ENCODE results near the gene FGF6.

Gene FGF6

DNA sequence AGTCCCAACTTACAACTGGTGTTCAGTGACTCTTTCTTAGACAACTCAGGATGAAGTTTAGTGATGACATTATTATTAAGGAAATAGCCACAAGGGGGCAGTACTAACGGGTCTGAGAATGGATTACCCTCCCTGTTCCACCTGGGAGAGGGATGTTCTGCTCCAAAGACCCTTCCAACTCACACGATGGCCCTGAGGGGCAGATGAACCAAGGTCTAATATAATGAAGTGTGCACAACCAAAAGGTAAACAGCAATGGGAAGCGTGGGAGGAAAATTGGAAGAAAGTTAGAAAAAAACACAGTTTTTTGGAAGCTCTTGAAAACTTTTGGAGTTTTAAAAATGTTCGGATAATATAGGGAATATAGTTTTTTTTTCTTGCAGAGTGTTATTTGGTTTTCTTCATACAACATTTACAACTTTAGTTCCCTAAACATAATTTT, 24.0 kb downstream of the FGF6 start:
- DNase-seq (ENCODE audit: extremely low read depth, low read depth) = no peak
- H3K4me3 ChIP-seq (replicated peaks; ENCODE audit: low read depth, low read length) = no peak overlapping the region
- TF ChIP-seq, protein P1, sequence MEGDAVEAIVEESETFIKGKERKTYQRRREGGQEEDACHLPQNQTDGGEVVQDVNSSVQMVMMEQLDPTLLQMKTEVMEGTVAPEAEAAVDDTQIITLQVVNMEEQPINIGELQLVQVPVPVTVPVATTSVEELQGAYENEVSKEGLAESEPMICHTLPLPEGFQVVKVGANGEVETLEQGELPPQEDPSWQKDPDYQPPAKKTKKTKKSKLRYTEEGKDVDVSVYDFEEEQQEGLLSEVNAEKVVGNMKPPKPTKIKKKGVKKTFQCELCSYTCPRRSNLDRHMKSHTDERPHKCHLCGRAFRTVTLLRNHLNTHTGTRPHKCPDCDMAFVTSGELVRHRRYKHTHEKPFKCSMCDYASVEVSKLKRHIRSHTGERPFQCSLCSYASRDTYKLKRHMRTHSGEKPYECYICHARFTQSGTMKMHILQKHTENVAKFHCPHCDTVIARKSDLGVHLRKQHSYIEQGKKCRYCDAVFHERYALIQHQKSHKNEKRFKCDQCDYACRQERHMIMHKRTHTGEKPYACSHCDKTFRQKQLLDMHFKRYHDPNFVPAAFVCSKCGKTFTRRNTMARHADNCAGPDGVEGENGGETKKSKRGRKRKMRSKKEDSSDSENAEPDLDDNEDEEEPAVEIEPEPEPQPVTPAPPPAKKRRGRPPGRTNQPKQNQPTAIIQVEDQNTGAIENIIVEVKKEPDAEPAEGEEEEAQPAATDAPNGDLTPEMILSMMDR (IDR thresholded peaks at IDR 0.05; ENCODE audit: low read depth, low read length, missing control alignments) = peak; percentile 58

DNA sequence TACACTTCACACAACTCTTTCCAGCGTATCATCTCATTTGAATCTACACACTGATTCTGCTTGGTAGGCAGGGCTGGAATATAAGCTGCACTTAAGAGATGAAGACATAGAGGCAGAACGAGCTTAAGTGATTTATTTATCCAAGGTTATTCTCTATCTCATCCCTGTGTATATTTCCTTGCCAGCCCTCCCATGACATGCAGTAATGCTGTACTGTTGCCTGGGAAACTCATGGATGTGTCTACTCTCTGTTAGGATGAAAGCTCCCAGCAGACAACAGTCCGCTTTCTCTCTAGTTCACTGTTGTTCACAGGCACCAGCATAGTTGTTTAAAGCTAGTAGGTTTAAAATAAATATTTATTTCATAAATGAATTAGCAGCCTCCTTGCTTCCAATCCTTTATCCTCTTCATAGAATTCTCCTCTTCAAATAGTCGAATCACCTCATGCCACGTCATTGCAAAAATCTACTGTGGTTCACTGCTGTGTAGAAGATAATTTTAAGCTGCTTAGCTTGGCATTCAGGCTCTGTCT, 25.4 kb downstream of the FGF6 start:
- no peak for DNase-seq (ENCODE audit: extremely low read depth, low read depth)
- TF ChIP-seq, protein P1 (IDR thresholded peaks at IDR 0.05; ENCODE audit: low read depth, low read length, missing control alignments) = no peak
- H3K4me3 ChIP-seq (replicated peaks; ENCODE audit: low read depth, low read length) = no peak overlapping the region

GRCh38 chr12:4418913-4419312, 26.7 kb downstream of the FGF6 start:
- DNase-seq (ENCODE audit: extremely low read depth, low read depth) = no peak
- H3K4me3 ChIP-seq (replicated peaks; ENCODE audit: low read depth, low read length) = no peak overlapping the region
- TF ChIP-seq, protein P1 (IDR thresholded peaks at IDR 0.05; ENCODE audit: low read depth, low read length, missing control alignments) = no peak

GRCh38 chr12:4417936-4418335, 27.7 kb downstream of the FGF6 start:
- no peak overlapping the region for H3K4me3 ChIP-seq (replicated peaks; ENCODE audit: low read depth, low read length)
- DNase-seq (ENCODE audit: extremely low read depth, low read depth) = no peak
- TF ChIP-seq, protein P1 (IDR thresholded peaks at IDR 0.05; ENCODE audit: low read depth, low read length, missing control alignments) = no peak

DNA sequence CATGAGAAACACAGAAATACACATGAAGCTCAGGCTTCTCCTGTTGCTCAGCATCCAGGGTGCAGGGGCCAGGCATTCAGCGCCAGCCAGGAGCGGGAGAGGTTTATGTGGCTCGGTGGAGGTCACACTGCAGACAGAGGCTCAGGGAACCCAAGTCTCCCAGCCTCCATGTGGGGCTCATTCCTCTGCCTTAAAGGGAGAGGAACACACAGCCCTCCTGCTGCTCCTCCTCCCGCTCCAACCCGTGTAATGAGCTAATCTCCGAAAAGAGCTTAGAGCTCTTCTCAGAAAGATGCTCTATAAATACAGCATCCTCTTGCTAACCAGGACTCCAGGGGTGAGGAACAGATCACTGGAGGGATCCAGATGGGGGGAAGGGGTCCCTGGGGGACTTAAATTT, 28.2 kb downstream of the FGF6 start:
- H3K4me3 ChIP-seq (replicated peaks; ENCODE audit: low read depth, low read length) = no peak overlapping the region
- TF ChIP-seq, protein P1 (IDR thresholded peaks at IDR 0.05; ENCODE audit: low read depth, low read length, missing control alignments) = no peak
- DNase-seq (ENCODE audit: extremely low read depth, low read depth) = no peak

- DNase-seq (ENCODE audit: extremely low read depth, low read depth) = no peak
- H3K4me3 ChIP-seq (replicated peaks; ENCODE audit: low read depth, low read length) = no peak overlapping the region
- TF ChIP-seq, protein P1 (IDR thresholded peaks at IDR 0.05; ENCODE audit: low read depth, low read length, missing control alignments) = no peak
Observed at GRCh38 chr12:4416276-4416675, 29.3 kb downstream of the FGF6 start.

- TF ChIP-seq, protein P1 (IDR thresholded peaks at IDR 0.05; ENCODE audit: low read depth, low read length, missing control alignments) = no peak
- DNase-seq (ENCODE audit: extremely low read depth, low read depth) = peak; percentile 48
- H3K4me3 ChIP-seq (replicated peaks; ENCODE audit: low read depth, low read length) = no peak overlapping the region
Observed at GRCh38 chr12:4412465-4412864, 33.1 kb downstream of the FGF6 start.

All from HFF-Myc (cell line).